HG02981 (cell line): ENCODE results near the gene PDGFRB.

ENCODE experiments used
- ATAC-seq: cut with Tn5 transposase; IDR thresholded peaks from one replicate; pipeline ENCODE4 v1.9.1; 2021; ENCODE audit warnings: mild to moderate bottlenecking, moderate library complexity; ENCODE audit not compliant: unreplicated experiment

PDGFRB gene

DNA sequence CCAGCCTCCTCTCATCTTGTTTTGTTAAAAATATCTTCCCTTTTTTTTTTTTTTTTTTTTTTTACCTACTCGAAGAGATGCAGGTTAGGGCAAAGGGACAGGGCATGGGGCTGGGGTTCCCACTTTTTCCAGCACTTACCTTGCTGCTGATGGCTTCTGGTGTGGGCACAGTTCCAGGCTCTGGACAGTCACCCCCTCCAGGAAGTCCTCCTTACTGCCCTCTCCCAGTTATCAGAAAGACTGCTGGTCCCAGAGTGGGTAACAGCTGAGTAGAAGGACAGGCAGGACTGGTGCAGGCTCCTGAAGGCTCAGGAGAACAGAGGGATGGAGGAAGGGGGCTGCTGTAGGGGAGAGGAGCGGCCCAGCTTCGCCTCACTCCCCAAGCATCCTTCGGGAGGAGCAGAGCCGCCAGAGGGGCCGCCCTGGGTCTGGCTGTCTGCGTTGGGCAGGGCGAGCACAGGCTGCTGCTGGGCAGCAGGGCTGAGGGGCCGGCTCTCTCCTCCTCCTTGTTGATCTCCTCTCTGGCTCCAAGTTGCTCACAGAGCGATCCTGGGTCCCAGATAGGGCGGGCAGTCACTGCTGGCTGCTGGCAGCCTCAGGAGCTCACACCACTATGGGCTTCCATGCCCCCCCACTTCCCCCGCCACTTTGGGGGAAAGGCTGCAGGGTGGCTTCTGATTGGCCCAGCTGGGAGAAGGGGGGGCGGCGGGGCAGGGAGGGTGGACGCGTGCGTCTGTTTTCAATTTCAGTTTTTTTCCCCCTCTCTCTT lies at the start of gene PDGFRB:
TSS of gene PDGFRB (minus strand) at position 588 of the 769 bp plus-strand sequence. CDS start 18,798 bp downstream, outside the sequence.
- no peak for ATAC-seq

DNA sequence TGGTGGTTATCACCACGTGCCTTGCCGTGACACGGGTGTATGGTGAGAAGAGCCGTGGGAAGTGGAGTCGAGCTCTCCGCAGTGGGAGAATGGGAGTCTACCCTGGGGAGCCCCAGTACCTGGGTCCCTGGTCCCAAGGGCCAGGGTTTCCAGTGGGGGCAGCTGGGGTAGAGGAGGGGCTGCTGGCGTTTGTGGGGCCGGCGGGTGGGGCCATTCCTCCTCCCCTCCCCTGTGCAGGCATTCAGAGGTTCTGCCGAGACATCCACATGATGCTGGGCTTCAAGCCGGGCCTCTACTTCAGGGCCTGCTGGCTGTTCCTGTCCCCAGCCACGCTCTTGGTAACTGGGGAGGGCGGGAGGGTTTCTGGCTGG lies 48.9 kb upstream of the PDGFRB start:
- ATAC-seq = no peak

- ATAC-seq = no peak
These were observed 48.4 kb upstream of the PDGFRB start for GRCh38 chr5:150203832-150204589.

DNA sequence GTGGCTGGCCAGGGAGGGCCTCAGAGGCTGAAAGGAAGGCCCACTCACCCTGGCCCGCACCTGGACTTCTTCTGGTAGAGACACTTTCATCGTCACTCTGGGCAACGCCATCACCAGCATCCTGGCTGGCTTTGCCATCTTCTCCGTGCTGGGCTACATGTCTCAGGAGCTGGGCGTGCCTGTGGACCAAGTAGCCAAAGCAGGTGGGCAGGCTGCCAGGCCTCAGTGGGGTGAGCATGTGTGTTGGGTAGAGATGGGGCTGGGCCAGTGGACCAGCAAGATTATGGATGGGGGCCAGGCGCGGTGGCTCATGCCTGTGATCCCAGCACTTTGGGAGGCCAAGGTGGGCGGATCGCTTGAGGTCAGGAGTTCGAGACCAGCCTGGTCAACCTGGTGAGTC lies 46.9 kb upstream of the PDGFRB start:
- no peak for ATAC-seq

GRCh38 chr5:150197476-150197875 lies 41.8 kb upstream of the PDGFRB start:
- no peak for ATAC-seq

DNA sequence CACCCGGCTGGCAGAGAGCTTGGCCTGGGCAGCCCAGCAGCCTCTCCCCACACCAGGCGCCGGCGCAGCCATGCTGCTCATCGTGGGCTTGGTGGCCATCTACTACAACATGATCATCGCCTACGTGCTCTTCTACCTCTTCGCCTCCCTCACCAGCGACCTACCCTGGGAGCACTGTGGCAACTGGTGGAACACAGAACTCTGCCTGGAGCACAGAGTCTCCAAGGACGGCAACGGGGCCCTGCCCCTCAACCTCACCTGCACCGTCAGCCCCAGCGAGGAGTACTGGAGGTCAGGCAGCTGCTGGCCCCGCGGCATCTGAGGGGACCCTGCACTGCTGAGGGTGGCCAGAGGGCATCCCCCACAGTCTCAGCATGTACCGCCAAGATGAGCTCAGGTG lies 41.3 kb upstream of the PDGFRB start:
- no peak for ATAC-seq

DNA sequence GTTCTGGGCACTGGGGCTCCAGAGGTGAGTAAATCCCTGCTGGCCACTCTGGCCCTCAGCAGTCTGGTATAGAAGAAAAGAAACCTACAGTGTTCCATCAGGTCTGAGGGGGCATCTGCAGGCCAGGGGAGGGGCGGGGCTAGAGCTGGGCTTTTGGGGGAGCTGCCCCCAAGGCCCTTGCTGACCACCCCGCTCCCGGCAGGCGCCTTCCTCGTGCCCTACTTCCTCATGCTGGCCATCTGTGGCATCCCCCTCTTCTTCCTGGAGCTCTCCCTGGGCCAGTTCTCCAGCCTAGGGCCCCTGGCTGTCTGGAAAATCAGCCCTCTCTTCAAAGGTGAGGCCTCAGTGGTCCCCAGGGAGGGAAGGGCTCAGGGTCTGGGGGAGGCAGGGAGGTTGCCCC lies 40.9 kb upstream of the PDGFRB start:
- ATAC-seq = no peak

DNA sequence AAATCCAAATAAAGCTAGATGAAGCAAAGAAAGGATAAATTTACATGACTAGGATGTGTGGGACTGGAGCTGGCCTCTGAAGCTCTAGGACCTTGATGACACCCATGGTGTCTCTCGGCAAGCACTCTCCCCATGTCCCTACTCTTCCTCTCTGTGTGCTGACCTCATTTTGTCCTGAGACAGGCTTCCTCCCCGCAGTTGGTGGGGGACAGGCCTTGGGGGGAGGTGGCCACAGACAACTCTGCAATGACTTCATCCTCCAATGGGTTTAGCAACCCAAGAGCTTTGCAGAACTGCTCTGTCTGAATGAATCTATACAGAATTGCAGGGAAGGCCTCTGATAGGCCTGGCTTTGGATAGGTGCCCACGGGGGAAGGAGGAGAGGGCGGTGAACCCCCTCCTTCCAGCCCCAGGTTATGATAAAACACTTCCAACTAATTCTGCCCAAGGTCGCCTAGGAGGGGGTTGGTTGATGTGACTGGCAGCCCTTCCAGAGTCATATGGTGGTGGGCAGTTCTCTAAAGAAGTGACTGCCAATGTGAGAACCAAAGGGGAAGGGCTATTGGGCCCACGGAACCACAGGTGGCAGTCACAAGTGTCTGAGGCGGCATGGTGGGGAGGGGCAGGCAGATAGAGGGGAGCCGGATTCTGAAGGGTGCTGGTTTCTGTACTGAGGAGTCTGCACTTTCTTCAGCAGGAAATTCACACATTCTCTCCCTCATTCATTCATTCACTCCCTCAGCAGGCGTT lies 40.3 kb upstream of the PDGFRB start:
- no peak for ATAC-seq

DNA sequence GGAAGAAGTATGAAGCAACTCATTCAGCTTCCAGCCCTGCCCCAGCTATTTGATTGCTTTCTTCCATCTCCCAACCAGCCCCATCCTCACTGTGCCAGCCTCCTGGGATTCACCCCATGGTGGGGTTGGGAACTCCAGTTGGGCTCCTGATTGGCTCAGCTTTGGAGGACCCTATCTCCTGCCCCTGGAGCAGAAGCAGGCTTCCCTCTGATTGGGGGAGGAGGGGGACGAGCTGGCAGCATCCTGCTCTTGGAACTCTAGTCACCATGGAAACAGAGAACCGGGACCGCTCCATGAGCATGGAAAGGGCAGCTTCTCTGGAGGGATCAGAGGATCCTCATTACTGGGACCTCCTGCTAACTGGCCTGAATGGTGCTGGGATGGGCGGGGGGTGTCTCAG lies 36.8 kb upstream of the PDGFRB start:
- ATAC-seq = no peak

DNA sequence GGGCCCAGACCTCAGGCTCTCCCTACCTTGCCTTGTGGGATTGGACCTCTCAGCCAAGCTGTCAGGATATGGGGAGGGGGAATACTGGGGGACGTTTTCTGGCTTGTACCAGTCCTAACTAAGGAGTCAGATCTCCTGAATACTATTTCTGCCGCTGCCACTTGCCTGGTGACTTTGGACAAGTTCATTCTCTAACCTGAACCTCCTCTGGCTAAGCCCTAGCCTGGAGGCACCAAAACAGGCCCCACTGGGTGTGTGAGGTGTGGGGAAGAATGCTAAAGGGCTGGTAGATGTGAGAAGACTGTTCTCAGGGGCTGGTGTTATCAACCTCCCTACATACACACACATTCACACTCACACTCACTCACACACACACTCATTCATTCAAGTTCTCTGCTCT lies 35.3 kb upstream of the PDGFRB start:
- ATAC-seq = no peak

DNA sequence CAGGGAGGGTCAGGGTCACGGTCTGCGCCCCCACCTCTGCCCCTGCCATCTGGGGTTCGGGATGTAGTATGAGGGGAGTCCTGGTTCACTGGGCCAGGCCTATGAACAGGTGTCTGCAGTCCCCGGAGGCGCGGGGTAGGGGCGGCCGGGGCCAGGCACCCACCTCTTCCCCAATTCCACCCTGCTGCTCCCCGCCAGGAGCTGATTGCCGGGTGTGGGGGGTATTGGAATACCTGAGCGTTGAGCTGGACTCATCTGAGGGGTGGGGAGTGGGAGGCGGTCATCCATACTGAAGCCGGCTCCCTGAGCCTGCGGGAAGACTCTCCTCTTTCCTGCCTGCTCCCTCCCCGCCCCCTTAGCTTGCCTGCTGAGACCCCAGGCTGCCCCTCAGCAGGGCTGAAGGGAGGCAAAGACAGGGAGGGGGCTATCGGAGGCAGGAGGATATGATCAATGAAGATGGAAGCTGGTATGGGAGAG lies 34.9 kb upstream of the PDGFRB start:
- no peak for ATAC-seq

GRCh38 chr5:150189728-150190502 lies 34.3 kb upstream of the PDGFRB start, which contains the start of gene SLC6A7:
TSS of gene SLC6A7 (plus strand) at chr5:150190062. CDS start at chr5:150190328, 266 bp downstream.
- no peak for ATAC-seq

DNA sequence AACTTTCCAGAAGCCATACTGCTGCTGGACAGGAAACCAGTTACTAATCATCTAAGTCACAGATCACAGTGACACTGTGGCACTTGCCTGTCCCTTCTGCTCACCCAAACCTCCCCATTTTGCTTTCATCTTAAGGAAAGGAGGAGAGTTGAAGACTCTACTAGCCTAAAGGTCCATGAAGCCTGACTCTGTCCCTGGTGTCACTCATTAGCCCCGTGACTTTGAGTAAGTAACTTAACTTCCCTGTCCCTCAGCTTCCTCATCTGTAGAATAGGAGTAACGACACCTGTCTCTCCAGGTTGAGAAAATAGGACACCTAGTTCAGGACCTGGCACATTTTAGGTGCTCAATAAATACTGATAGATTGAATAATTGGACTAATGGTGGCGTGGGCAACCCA lies 33.7 kb upstream of the PDGFRB start:
- no peak for ATAC-seq

DNA sequence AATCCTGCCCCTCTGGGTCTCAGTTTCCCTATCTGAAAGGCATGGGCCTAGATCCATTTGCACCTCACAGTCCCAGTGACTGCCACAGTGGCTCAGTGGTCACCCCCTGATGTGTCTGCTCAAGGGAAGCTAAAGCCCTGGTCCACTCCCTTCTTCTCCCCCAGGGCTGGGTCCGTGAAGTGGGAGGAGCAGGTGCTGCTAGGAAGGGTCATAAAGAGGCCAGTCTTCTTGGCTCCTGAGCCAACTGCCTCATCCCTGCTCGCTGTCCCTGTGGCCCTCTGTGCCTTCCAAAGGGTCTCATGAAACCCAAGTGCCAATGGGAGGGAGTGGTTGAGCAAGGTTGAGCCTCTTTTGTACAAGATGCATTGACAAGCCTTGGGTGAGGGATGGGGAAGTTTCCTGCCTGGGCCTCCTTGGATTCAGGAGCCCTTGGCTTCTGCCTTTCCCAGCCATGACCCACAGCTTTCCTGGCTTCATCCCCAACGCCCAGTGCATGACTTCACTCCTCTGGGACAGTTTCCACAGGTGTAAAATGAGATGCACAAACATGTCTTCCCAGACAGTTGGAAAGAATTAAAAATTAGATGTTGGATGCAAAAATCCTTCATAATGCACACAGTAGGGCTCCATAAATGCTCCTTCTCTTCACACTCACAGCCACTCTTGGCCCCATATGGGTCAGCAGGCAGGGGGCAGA lies 32.6 kb upstream of the PDGFRB start:
- no peak for ATAC-seq

DNA sequence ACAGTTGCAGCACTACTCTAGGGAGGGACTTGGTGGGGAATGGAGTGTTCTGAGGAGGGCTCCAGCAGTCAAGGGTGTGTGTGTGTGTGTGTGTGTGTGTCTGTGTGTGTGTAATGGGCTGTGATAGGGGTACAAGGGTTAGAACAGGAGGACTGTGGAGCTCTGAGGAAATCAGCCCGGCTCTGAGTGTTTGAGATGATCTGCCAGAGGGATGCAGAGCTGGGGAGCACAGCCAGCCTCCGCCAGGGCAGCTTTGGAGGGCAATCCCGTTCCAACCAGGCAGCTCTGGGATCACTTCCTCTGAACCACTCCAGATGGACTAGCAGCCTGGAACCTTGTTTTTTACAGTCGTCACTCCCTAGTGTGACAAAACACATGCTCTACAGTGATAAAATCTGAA lies 31.3 kb upstream of the PDGFRB start:
- no peak for ATAC-seq

DNA sequence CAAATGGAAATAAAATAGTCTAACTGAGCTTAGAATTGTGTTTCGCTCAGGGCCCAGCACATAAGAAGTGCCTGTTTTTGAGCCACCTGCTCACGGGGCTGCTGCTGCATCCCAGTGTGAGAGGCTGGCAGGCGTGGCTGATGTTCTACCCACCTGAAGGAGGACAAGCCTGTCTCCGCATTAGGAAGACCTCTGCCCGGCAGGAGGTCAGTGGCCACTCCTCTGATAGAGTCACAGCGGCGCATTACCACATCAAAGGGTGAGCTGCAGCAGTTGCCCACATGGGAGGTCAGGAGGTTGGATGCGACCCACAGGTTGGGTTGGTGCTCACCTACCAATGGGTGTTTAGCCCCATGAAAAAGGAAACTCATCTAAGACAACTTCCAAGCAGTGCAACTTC lies 30.5 kb upstream of the PDGFRB start:
- ATAC-seq = no peak

DNA sequence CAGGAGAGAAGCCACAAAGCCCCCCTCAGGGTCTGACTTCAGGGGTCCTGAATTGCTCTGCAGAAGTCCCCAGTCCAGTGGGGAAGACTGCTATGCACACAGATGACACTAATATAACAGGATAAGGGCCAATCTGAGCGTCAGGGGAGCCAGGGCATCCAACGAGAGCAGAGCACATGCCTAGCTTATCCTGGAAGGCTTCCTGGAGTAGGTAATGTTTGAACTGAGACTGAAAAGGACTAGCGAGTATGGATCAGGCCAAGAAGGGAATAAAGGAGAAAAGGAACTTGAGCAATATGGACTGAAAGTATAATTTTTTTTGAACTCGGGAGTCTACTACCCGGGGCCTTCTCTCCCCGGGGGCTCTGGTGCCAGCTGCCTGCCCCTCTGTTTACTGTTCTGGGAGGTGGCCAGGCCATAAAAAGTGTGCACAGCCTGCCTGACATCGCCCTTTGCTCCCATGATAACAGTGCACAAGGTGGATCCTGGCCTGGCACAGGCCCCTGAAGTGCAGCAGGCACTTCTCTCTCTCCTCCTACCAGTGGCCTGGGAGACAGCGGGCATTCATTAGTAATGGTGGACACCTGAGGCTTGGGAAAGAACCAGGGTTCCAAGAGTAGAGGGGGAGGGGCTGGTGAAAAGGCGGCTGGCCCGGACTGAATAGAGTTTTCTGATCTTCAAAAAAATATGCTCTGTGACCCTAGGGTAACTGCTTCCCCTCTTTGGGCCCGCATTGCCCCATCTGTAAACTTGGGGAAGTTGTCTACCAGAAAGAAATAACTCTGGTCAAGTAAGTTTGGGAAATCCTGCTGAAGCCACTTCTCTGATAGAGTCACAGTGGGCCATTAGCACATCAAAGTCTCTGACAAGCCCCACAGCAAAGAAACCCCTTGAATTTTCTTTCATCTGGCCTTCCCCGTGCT lies 29.6 kb upstream of the PDGFRB start:
- no peak for ATAC-seq

DNA sequence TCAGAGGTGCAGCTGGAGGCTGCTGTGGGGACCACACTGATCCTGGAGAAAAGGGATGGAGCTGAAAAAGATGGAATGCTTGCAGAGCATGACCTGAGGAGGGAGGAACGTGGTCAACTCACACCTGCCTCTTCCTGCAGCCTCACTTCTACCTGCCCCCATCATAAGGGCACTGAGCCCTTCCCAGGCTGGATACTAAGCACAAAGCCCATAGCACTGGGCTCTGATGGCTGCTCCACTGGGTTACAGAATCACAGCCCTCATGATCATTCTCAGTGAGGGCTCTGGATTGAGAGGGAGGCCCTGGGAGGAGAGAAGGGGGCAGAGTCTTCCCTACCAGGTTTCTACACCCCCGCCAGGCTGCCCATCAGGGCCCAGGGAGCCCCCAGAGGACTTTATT lies 28.4 kb upstream of the PDGFRB start:
- ATAC-seq = no peak

DNA sequence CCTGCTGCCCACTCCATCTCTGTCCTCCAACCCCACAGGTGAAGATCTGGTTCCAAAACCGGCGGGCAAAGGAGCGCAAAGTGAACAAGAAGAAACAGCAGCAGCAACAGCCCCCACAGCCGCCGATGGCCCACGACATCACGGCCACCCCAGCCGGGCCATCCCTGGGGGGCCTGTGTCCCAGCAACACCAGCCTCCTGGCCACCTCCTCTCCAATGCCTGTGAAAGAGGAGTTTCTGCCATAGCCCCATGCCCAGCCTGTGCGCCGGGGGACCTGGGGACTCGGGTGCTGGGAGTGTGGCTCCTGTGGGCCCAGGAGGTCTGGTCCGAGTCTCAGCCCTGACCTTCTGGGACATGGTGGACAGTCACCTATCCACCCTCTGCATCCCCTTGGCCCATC lies 27.8 kb upstream of the PDGFRB start:
- no peak for ATAC-seq
